ENCODE results near the gene DEFB115. TPM values are rescaled to one million over a fixed set of nuclear protein-coding genes. Genes with fewer than 3 reads are reported as not detected.

The DEFB115 gene
- total RNA-seq, 2 experiments from 2014 or later, result not detected

DNA sequence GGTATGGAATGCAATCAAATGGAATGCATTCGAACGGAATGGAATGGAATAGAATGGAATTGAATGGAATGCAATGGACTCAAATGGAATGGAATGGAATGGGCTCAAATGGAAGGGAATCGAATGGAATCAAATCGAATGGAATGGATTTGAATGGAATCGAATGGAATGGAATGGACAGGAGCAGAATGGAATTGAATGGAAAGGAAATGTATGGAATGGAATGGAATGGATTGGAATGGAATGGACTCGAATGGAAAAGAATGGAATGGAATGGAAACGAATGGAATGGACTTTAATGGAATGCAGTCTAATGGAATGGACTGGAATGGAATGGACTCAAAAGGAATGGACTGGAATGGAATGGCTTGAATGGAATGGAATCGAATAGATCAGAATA is 18.3 kb upstream of the DEFB115 start:
- DNase-seq (no peak), ATAC-seq (ENCODE audit: poor library complexity) (no peak)
- H3K4me1 Mint-ChIP-seq (ENCODE audit: low read depth), result no peaks in the 10 kb centered on the region
- Histone ChIP-seq H3K27ac (ENCODE audit: low read depth in 1 of 2, low read length in 2 of 2) (no peak overlapping the region), H3K27me3 (ENCODE audit: control insufficient read depth in 1 of 2, insufficient read depth in 2 of 2, low read length in 2 of 2) (no peaks in the 10 kb centered on the region), H3K4me1 (ENCODE audit: insufficient read depth, low read length) (no peaks in the 10 kb centered on the region), H3K9me3 (ENCODE audit: control insufficient read depth in 1 of 2, insufficient read depth in 1 of 2, low read length in 2 of 2) (peaks cover 85 to 100% of the 10 kb centered on the region in 2 experiments), H3K36me3 (ENCODE audit: insufficient read depth, low read length) (no peaks in the 10 kb centered on the region), H3K4me3 (ENCODE audit: low read length) (no peak overlapping the region)
- H3K27ac Mint-ChIP-seq, result no peak overlapping the region
- no peaks in the 10 kb centered on the region for H3K9me3 Mint-ChIP-seq
- intact Hi-C loops (cut with DNase I, micrococcal nuclease), result no loop called here
- no peaks in the 10 kb centered on the region for H3K27me3 Mint-ChIP-seq
- TF ChIP-seq, protein P1, sequence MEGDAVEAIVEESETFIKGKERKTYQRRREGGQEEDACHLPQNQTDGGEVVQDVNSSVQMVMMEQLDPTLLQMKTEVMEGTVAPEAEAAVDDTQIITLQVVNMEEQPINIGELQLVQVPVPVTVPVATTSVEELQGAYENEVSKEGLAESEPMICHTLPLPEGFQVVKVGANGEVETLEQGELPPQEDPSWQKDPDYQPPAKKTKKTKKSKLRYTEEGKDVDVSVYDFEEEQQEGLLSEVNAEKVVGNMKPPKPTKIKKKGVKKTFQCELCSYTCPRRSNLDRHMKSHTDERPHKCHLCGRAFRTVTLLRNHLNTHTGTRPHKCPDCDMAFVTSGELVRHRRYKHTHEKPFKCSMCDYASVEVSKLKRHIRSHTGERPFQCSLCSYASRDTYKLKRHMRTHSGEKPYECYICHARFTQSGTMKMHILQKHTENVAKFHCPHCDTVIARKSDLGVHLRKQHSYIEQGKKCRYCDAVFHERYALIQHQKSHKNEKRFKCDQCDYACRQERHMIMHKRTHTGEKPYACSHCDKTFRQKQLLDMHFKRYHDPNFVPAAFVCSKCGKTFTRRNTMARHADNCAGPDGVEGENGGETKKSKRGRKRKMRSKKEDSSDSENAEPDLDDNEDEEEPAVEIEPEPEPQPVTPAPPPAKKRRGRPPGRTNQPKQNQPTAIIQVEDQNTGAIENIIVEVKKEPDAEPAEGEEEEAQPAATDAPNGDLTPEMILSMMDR (IDR thresholded peaks at IDR 0.05), result no peak
- no peak overlapping the region for H3K4me3 Mint-ChIP-seq
- no peaks in the 10 kb centered on the region for H3K36me3 Mint-ChIP-seq (ENCODE audit: low read depth)
- ChIA-PET POLR2A (no interaction called here), CTCF (no interaction called here)

DNA sequence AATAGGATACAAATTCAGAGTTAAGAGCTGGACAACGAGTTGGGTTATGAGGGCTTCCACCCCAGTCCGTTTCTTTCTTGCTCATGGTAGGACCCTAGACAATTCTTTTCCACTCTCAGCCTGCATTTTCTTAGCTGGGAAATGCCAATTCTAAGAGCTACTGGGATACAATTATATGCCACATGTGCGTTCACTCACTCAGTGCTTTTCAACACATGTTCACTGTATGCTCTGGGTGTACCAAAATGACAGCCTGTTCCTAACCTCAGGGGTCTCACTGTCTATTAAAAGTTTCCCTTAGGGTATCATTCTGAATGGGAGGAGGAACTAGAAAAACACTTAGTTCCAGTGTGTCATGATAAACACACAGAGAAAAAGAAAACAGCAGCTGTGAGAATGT is 505 bp upstream of the DEFB115 start:
- POLR2A ChIA-PET, result no interaction called here
- DNase-seq (no peak), ATAC-seq (ENCODE audit: poor library complexity) (no peak)
- Histone ChIP-seq H3K4me3 (ENCODE audit: low read length) (no peak overlapping the region), H3K27me3 (ENCODE audit: control insufficient read depth in 1 of 2, insufficient read depth in 2 of 2, low read length in 2 of 2) (no peaks in the 10 kb centered on the region), H3K36me3 (ENCODE audit: insufficient read depth, low read length) (no peaks in the 10 kb centered on the region), H3K4me1 (ENCODE audit: insufficient read depth, low read length) (no peaks in the 10 kb centered on the region), H3K9me3 (ENCODE audit: control insufficient read depth in 1 of 2, insufficient read depth in 1 of 2, low read length in 2 of 2) (peaks cover 0 to 10% of the 10 kb centered on the region in 2 experiments), H3K27ac (ENCODE audit: low read depth in 1 of 2, low read length in 2 of 2) (no peak overlapping the region)
- Mint-ChIP-seq H3K4me1 (ENCODE audit: low read depth) (no peaks in the 10 kb centered on the region), H3K27me3 (no peaks in the 10 kb centered on the region), H3K9me3 (peaks cover 5% of the 10 kb centered on the region), H3K4me3 (no peak overlapping the region), H3K36me3 (ENCODE audit: low read depth) (no peaks in the 10 kb centered on the region), H3K27ac (no peak overlapping the region)
- CTCF ChIA-PET, result no interaction called here
- TF ChIP-seq, protein P1 (IDR thresholded peaks at IDR 0.05), result no peak
- intact Hi-C loops (cut with DNase I, micrococcal nuclease), result no loop called here

DNA sequence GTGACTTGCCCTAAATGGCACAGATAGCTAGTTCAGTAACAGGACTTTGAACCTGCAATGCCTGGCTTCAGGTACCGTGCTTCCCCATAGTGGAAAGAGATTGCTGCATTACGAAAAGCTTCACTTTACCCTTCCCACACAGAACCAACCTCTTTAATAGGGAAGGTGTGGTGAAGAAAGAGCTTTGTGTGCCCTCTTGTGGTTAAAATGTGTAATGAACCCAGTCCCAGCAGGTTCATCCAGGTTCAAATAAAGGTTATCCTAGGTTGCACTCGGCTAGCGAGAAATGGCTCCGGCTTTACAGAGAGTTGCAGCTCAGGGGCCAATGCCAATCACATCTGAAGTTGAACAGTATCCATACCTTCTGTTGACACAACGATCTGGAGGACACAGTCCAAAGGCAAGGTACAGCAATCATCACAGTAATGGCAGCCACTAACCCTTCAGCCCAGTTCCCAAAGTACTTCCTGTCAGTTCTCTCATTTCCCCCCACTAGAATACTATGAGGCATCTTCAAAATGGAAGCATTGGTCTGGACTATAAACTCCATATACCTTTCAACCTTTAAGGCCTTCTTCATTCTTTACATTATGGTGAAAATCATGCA is 3.0 kb downstream of the DEFB115 start:
- ATAC-seq (ENCODE audit: poor library complexity), result no peak
- Histone ChIP-seq H3K4me3 (ENCODE audit: low read length) (no peak overlapping the region), H3K4me1 (ENCODE audit: insufficient read depth, low read length) (no peaks in the 10 kb centered on the region), H3K9me3 (ENCODE audit: control insufficient read depth in 1 of 2, insufficient read depth in 1 of 2, low read length in 2 of 2) (peaks cover 0 to 3% of the 10 kb centered on the region in 2 experiments), H3K27me3 (ENCODE audit: control insufficient read depth in 1 of 2, insufficient read depth in 2 of 2, low read length in 2 of 2) (no peaks in the 10 kb centered on the region), H3K27ac (ENCODE audit: low read depth in 1 of 2, low read length in 2 of 2) (no peak overlapping the region), H3K36me3 (ENCODE audit: insufficient read depth, low read length) (no peaks in the 10 kb centered on the region)
- Mint-ChIP-seq H3K9me3 (no peaks in the 10 kb centered on the region), H3K27me3 (no peaks in the 10 kb centered on the region), H3K27ac (no peak overlapping the region), H3K4me1 (ENCODE audit: low read depth) (no peaks in the 10 kb centered on the region), H3K36me3 (ENCODE audit: low read depth) (no peaks in the 10 kb centered on the region), H3K4me3 (no peak overlapping the region)
- ChIA-PET CTCF (no interaction called here), POLR2A (interaction anchor here (0.6 kb wide), 1 partner anchor 22 kb away, joined by 3 read pairs; no protein-coding TSS in a partner anchor)
- peak in 1 of 14 experiments; percentile 0 for DNase-seq
- intact Hi-C loops (cut with DNase I, micrococcal nuclease), result no loop called here
- TF ChIP-seq, protein P1 (IDR thresholded peaks at IDR 0.05), result no peak

Data from CD4-positive, alpha-beta T cell (primary cell).